Psoas muscle (tissue), 8 donors: ENCODE results near the gene MRPS14. TPM values are rescaled to one million over a fixed set of nuclear protein-coding genes. Genes with fewer than 3 reads are reported as not detected.
"Not testable (repeated sequence)": the region's sequence is repeated elsewhere in the genome, so short reads cannot be mapped to it uniquely, and the experiment has no call there.

Source experiments
- ATAC-seq, 4 donors: fragments of 200-7000 bp; cut with Tn5 transposase; one replicate each; pipeline ENCODE4 v1.9.1; 2020; ENCODE audit warnings: moderate library complexity in 3 of 4, mild to moderate bottlenecking in 2 of 4
- DNase-seq, 2 donors: peaks; one replicate each; pipeline ENCODE4 v3.0.0-alpha.2; 2020
- H3K27ac ChIP-seq: fragments of 200-600 bp; one replicate; pipeline ENCODE4 v1.8.0; 2022
- H3K27me3 ChIP-seq, 3 donors: fragments of 200-600 bp in 1 of 3; one replicate each; pipeline versions ENCODE4 v1.6.1 to v1.8.0; 2013 to 2022; ENCODE audit warnings: low read length in 2 of 3, mild to moderate bottlenecking in 2 of 3, moderate library complexity in 1 of 3; ENCODE audit not compliant: insufficient read depth in 3 of 3
- H3K36me3 ChIP-seq, 2 donors: fragments of 200-600 bp in 1 of 2; one replicate each; pipeline versions ENCODE4 v1.6.1 to v1.8.0; 2013 to 2022; ENCODE audit warnings: low read depth in 1 of 2, mild to moderate bottlenecking in 1 of 2, moderate library complexity in 1 of 2; ENCODE audit not compliant: insufficient read depth in 1 of 2
- H3K4me1 ChIP-seq: fragments of 200-600 bp; one replicate; pipeline ENCODE4 v1.8.0; 2022
- H3K4me3 ChIP-seq: fragments of 200-600 bp; one replicate; pipeline ENCODE4 v1.8.0; 2022; ENCODE audit warnings: mild to moderate bottlenecking
- H3K9me3 ChIP-seq: fragments of 200-600 bp; one replicate; pipeline ENCODE4 v1.8.0; 2022
- CTCF ChIP-seq: fragments of 200-600 bp; IDR thresholded peaks from one replicate; pipeline ENCODE4 v1.8.0; 2022; ENCODE audit warnings: antibody characterized with exemption
- WGBS, 3 donors: extraction: QIAGEN DNeasy Blood & Tissue Kit; methylation state at CpG; one replicate each; pipeline versions ENCODE4 v1.1.6 to v1.1.7; 2013; 5-methylcytosine and 5-hydroxymethylcytosine counted together
- intact Hi-C, 2 donors: fragments of 100-400 bp; cut with DNase I; formaldehyde crosslinking; loops; one replicate each; pipeline versions ENCODE4 v1.11.0 to v1.14.2; 2022
- polyA plus RNA-seq, 3 donors: library from polyadenylated mRNA; stranded (reverse); fragments of 200-250 nt; gene quantifications; one replicate each; pipeline ENCODE4 v1.2.3, GENCODE V29; 2013
- total RNA-seq, 4 donors: library from RNA; stranded (reverse); fragmentation: NEBNext Ultra II Directional in 2 of 4; extraction: Animal tissue kit (Norgen Biotek cat#: 25700) in 2 of 4; gene quantifications; one replicate each; pipeline versions ENCODE4 v1.2.1 to v1.2.4, GENCODE V29; 2021 to 2023
- donor health status: healthy with polysubstance abuse.
- donor health status: DM: no; HTN: no; CAD: no; lungs with moderate emphysema.
- donor health status: Bipolar disorder and iron deficiency.
- donor health status: healthy.
- donor health status: DM: yes; HTN: yes; CAD: no.
- donor health status: DM: no; HTN: no; CAD: no.
- donor health status: DM: no; HTN: no; CAD: no.
- donor health status: DM: yes; HTN: yes; CAD: no.

Gene MRPS14
- total and polyA plus RNA-seq, 7 donors = 21.6 to 40.7 (median 26.0) TPM

GRCh38 chr1:175034775-175035174 lies 11.6 kb upstream of the MRPS14 start:
- Histone ChIP-seq H3K27me3 (no peaks in the 10 kb centered on the region), H3K4me1 (no peaks in the 10 kb centered on the region), H3K9me3 (no peaks in the 10 kb centered on the region), H3K27ac (no peak overlapping the region), H3K36me3 (no peaks in the 10 kb centered on the region), H3K4me3 (no peak overlapping the region)
- 75 to 88% (median 82%) methylated on average over 2 of the region's 2 CpGs for WGBS, 3 donors
- intact Hi-C loops = loop anchor here in 1 of 2 donors (10.0 kb wide), 1 partner anchor 290 kb away; no protein-coding TSS in a partner anchor
- ATAC-seq (no peak), DNase-seq (no peak)
- TF ChIP-seq CTCF = no peak

GRCh38 chr1:175033953-175034352 lies 10.7 kb upstream of the MRPS14 start:
- no peaks in the 10 kb centered on the region for H3K4me1 ChIP-seq
- DNase-seq (no peak), ATAC-seq (no peak)
- no peaks in the 10 kb centered on the region for H3K36me3 ChIP-seq
- intact Hi-C loops = loop anchor here in 1 of 2 donors (2.0 to 10.0 kb wide), 2 partner anchors 89 to 291 kb away; no protein-coding TSS in a partner anchor
- no peaks in the 10 kb centered on the region for H3K27me3 ChIP-seq
- no peaks in the 10 kb centered on the region for H3K9me3 ChIP-seq
- no peak for TF ChIP-seq CTCF
- no peak overlapping the region for H3K27ac ChIP-seq
- H3K4me3 ChIP-seq = no peak overlapping the region
- WGBS, 3 donors = 56 to 73% (median 63%) methylated on average over 4 of the region's 4 CpGs

- H3K27ac ChIP-seq = no peak overlapping the region
- no peak overlapping the region for H3K4me3 ChIP-seq
- H3K27me3 ChIP-seq = no peaks in the 10 kb centered on the region
- DNase-seq (no peak), ATAC-seq (no peak)
- intact Hi-C loops = loop anchor here (5.0 to 10.0 kb wide), 3 partner anchors 170 to 1190 kb away; partner anchors contain the start of gene KIAA0040 (in 1 of the 2)
- H3K4me1 ChIP-seq = peaks cover 11% of the 10 kb centered on the region
- TF ChIP-seq CTCF = no peak
- H3K9me3 ChIP-seq = no peaks in the 10 kb centered on the region
- H3K36me3 ChIP-seq = peaks cover 0 to 11% of the 10 kb centered on the region in 2 donors
- 94 to 96% (median 96%) methylated on average over 2 of the region's 2 CpGs for WGBS, 3 donors
Measured at GRCh38 chr1:175024773-175025172, 1.5 kb upstream of the MRPS14 start.

DNA sequence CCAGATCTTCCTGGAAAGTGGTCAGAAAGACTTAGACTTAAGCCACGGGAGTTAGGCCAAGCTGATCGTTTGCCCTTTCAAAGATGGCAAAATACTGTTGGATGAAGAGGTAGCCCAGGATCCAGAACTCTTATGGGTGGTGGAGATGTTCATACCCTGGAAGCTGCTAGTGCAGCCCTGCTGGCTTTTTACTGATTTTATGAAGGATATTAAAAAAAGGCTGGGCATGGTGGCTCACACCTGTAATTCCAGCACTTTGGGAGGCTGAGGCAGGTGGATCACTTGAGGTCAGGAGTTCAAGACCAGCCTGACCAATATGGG lies 657 bp upstream of the MRPS14 start:
- H3K27me3 ChIP-seq, H3K9me3 ChIP-seq, ATAC-seq, DNase-seq: not testable (repeated sequence)
- Histone ChIP-seq H3K4me1 (peaks cover 11% of the 10 kb centered on the region), H3K27ac (peak overlapping the region; percentile 93), H3K36me3 (peaks cover 0 to 16% of the 10 kb centered on the region in 2 donors), H3K4me3 (peak overlapping the region; percentile 98)
- WGBS, 3 donors = 52 to 70% (median 68%) methylated on average over 2 of the region's 2 CpGs
- intact Hi-C loops = loop anchor here (2.0 to 10.0 kb wide), 3 partner anchors 19 to 1191 kb away; partner anchors contain the start of gene KIAA0040 (in 1 of the 2)

GRCh38 chr1:175019524-175019923 lies 3.7 kb downstream of the MRPS14 start:
- no peak for DNase-seq
- peaks cover 32% of the 10 kb centered on the region for H3K4me1 ChIP-seq
- H3K27ac ChIP-seq = no peak overlapping the region
- no peaks in the 10 kb centered on the region for H3K9me3 ChIP-seq
- TF ChIP-seq CTCF = no peak
- no peak overlapping the region for H3K4me3 ChIP-seq
- 78 to 85% (median 80%) methylated on average over 3 of the region's 3 CpGs for WGBS, 3 donors
- intact Hi-C loops = no loop called here
- H3K27me3 ChIP-seq = no peaks in the 10 kb centered on the region
- no peak for ATAC-seq
- peaks cover 0 to 59% of the 10 kb centered on the region in 2 donors for H3K36me3 ChIP-seq
